HepG2 (cell line): ENCODE measurements around the gene PRKD2. TPM values are rescaled to one million over a fixed set of nuclear protein-coding genes. Genes with fewer than 3 reads are reported as not detected.

Source experiments
- CEBPG ChIP-seq: IDR thresholded peaks from 2 replicates; pipeline ENCODE4 v1.6.1; 2016
- GABPA ChIP-seq, 2 experiments: IDR thresholded peaks; 2 replicates each; pipeline ENCODE4 v1.6.1; 2011 to 2016; ENCODE audit warnings: low read depth in 2 of 2, low read length in 1 of 2, missing biosample characterization in 1 of 2, missing genetic modification characterization in 1 of 2
- KLF15 ChIP-seq: sonication (generic); formaldehyde crosslinking; IDR thresholded peaks from 2 replicates; pipeline ENCODE4 v1.8.1; 2023; ENCODE audit warnings: borderline replicate concordance, mild to moderate bottlenecking, inconsistent platforms, missing genetic modification reagents, mixed read lengths
- MBD4 ChIP-seq: IDR thresholded peaks from 2 replicates; pipeline ENCODE4 v1.6.1; 2012; ENCODE audit warnings: low read length, inconsistent platforms, borderline replicate concordance
- NR2F2 ChIP-seq: IDR thresholded peaks from 2 replicates; pipeline ENCODE4 v1.6.1; 2012; ENCODE audit warnings: low read depth, inconsistent platforms, borderline replicate concordance
- PHF20 ChIP-seq: sonication (generic); formaldehyde crosslinking; IDR thresholded peaks from 2 replicates; pipeline ENCODE4 v1.5.0; 2020; ENCODE audit warnings: mild to moderate bottlenecking, missing genetic modification reagents
- XRCC5 ChIP-seq: fragments of 200-400 bp; formaldehyde crosslinking; optimal IDR thresholded peaks from 2 replicates; pipeline ENCODE3; 2017; ENCODE audit warnings: mild to moderate bottlenecking, low read length
- ZFP36L2 ChIP-seq: sonication (generic); formaldehyde crosslinking; IDR thresholded peaks from 2 replicates; pipeline ENCODE4 v1.4.0; 2020; ENCODE audit warnings: missing genetic modification reagents
- ZNF496 ChIP-seq: sonication (generic); formaldehyde crosslinking; IDR thresholded peaks from 2 replicates; pipeline ENCODE4 v1.8.1; 2023; ENCODE audit warnings: mild to moderate bottlenecking, moderate library complexity, missing genetic modification reagents; ENCODE audit not compliant: insufficient replicate concordance
- ZNF512B ChIP-seq: sonication (generic); formaldehyde crosslinking; IDR thresholded peaks from 2 replicates; pipeline ENCODE4 v1.5.1; 2020; ENCODE audit warnings: missing genetic modification reagents, mild to moderate bottlenecking, borderline replicate concordance
- ZNF839 ChIP-seq: sonication (generic); formaldehyde crosslinking; IDR thresholded peaks from 2 replicates; pipeline ENCODE4 v1.4.0; 2020; ENCODE audit warnings: missing genetic modification reagents, mild to moderate bottlenecking, borderline replicate concordance
- polyA plus RNA-seq, 8 experiments: library from polyadenylated mRNA; depleted of rRNA in 3 of 8; stranded (reverse) in 7 of 8; unstranded in 1 of 8; fragments of >200 nt; fragmentation: Illumina TruSeq in 4 of 8; extraction: Trizol in 4 of 8; gene quantifications; 2 replicates each; pipeline versions ENCODE4 v1.2.1 to v1.2.3, GENCODE V29; 2011 to 2016; ENCODE audit warnings: low read depth in 4 of 8, missing spikeins in 1 of 8, mixed read lengths in 1 of 8; ENCODE audit not compliant: insufficient read depth in 1 of 8
- total RNA-seq, 5 experiments: library from RNA; depleted of rRNA; stranded (reverse); fragments of >200 nt; fragmentation: Illumina TruSeq; extraction: Trizol; gene quantifications; 2 replicates each; pipeline ENCODE4 v1.2.3, GENCODE V29; 2016; ENCODE audit warnings: low read depth in 1 of 5
- TF ChIP-seq, protein P1 (sequence below): sonication (generic); formaldehyde crosslinking; IDR thresholded peaks from 2 replicates; pipeline ENCODE4 v1.4.0; 2020; ENCODE audit warnings: missing genetic modification reagents
- TF ChIP-seq, protein P2 (sequence below): IDR thresholded peaks from 2 replicates; pipeline ENCODE4 v1.6.1; 2016; ENCODE audit warnings: mild to moderate bottlenecking

The PRKD2 gene
- total and polyA plus RNA-seq, 2 of the 13 experiments (the other 11 are each of a cell fraction or from before 2014, with no cell fraction given): 6.7 to 7.3 TPM

GRCh38 chr19:46704379-46705076 is 12.4 kb downstream of the PRKD2 start (continued):
- no peak for TF ChIP-seq ZNF512B (CRISPR knock-in tag)
- no peak for TF ChIP-seq ZFP36L2 (CRISPR knock-in tag)
- TF ChIP-seq CEBPG (CRISPR knock-in tag): no peak
- TF ChIP-seq, protein P1, sequence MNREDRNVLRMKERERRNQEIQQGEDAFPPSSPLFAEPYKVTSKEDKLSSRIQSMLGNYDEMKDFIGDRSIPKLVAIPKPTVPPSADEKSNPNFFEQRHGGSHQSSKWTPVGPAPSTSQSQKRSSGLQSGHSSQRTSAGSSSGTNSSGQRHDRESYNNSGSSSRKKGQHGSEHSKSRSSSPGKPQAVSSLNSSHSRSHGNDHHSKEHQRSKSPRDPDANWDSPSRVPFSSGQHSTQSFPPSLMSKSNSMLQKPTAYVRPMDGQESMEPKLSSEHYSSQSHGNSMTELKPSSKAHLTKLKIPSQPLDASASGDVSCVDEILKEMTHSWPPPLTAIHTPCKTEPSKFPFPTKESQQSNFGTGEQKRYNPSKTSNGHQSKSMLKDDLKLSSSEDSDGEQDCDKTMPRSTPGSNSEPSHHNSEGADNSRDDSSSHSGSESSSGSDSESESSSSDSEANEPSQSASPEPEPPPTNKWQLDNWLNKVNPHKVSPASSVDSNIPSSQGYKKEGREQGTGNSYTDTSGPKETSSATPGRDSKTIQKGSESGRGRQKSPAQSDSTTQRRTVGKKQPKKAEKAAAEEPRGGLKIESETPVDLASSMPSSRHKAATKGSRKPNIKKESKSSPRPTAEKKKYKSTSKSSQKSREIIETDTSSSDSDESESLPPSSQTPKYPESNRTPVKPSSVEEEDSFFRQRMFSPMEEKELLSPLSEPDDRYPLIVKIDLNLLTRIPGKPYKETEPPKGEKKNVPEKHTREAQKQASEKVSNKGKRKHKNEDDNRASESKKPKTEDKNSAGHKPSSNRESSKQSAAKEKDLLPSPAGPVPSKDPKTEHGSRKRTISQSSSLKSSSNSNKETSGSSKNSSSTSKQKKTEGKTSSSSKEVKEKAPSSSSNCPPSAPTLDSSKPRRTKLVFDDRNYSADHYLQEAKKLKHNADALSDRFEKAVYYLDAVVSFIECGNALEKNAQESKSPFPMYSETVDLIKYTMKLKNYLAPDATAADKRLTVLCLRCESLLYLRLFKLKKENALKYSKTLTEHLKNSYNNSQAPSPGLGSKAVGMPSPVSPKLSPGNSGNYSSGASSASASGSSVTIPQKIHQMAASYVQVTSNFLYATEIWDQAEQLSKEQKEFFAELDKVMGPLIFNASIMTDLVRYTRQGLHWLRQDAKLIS: no peak
- TF ChIP-seq, protein P2, sequence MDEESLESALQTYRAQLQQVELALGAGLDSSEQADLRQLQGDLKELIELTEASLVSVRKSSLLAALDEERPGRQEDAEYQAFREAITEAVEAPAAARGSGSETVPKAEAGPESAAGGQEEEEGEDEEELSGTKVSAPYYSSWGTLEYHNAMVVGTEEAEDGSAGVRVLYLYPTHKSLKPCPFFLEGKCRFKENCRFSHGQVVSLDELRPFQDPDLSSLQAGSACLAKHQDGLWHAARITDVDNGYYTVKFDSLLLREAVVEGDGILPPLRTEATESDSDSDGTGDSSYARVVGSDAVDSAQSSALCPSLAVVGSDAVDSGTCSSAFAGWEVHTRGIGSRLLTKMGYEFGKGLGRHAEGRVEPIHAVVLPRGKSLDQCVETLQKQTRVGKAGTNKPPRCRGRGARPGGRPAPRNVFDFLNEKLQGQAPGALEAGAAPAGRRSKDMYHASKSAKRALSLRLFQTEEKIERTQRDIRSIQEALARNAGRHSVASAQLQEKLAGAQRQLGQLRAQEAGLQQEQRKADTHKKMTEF: 0 out of 2 replicates have a peak, but pooled peaks have one; percentile 24
- no peak for TF ChIP-seq KLF15 (CRISPR knock-in tag)
- TF ChIP-seq GABPA (IDR thresholded peaks at IDR 0.05; ENCODE audit: low read depth, low read length): no peak
- TF ChIP-seq GABPA (CRISPR knock-in tag; IDR thresholded peaks at IDR 0.05; ENCODE audit: low read depth): no peak
- peak; percentile 22 for TF ChIP-seq XRCC5
- TF ChIP-seq PHF20: no peak
- no peak for TF ChIP-seq NR2F2
- no peak for TF ChIP-seq ZNF496 (CRISPR knock-in tag)
- no peak for TF ChIP-seq ZNF839 (CRISPR knock-in tag)
- no peak for TF ChIP-seq MBD4
